ENCODE measurements around the gene SMYD2. TPM values are rescaled to one million over a fixed set of nuclear protein-coding genes. Genes with fewer than 3 reads are reported as not detected.

SMYD2 gene
- total and polyA plus RNA-seq, 8 donors, result 12.9 to 26.3 (median 16.8) TPM

GRCh38 chr1:214241060-214241459, 39.9 kb upstream of the SMYD2 start:
- no peaks in the 10 kb centered on the region for H3K4me1 ChIP-seq
- ATAC-seq, result no peak
- H3K27me3 ChIP-seq, result peaks cover 0 to 4% (median 0%) of the 10 kb centered on the region in 4 donors
- H3K9me3 ChIP-seq, result no peaks in the 10 kb centered on the region
- WGBS, 2 donors, result 71 to 80% methylated on average over 7 of the region's 7 CpGs
- no peaks in the 10 kb centered on the region for H3K36me3 ChIP-seq
- intact Hi-C loops (cut with DNase I), result no loop called here
- no peak overlapping the region for H3K4me3 ChIP-seq
- FAIRE-seq, result no peak
- TF ChIP-seq CTCF (IDR thresholded peaks at IDR 0.05), result no peak
- H3K27ac ChIP-seq, result no peak overlapping the region
- DNase-seq, result no peak

- FAIRE-seq, result no peak
- Histone ChIP-seq H3K9me3 (no peaks in the 10 kb centered on the region), H3K4me1 (no peaks in the 10 kb centered on the region), H3K4me3 (no peak overlapping the region), H3K27ac (no peak overlapping the region), H3K27me3 (peaks cover 0 to 4% (median 0%) of the 10 kb centered on the region in 4 donors), H3K36me3 (no peaks in the 10 kb centered on the region)
- DNase-seq, result no peak
- WGBS, 2 donors, result 88 to 91% methylated on average over 20 of the region's 20 CpGs
- intact Hi-C loops (cut with DNase I), result no loop called here
- no peak for ATAC-seq
- TF ChIP-seq CTCF (IDR thresholded peaks at IDR 0.05), result no peak
Observed at GRCh38 chr1:214244252-214244651, 36.7 kb upstream of the SMYD2 start.

GRCh38 chr1:214244841-214245240, 36.1 kb upstream of the SMYD2 start:
- H3K4me3 ChIP-seq, result no peak overlapping the region
- FAIRE-seq, result no peak
- H3K36me3 ChIP-seq, result no peaks in the 10 kb centered on the region
- WGBS, 2 donors, result 78 to 84% methylated on average over 2 of the region's 2 CpGs
- H3K27me3 ChIP-seq, result peaks cover 0 to 4% (median 0%) of the 10 kb centered on the region in 4 donors
- intact Hi-C loops (cut with DNase I), result no loop called here
- no peak for TF ChIP-seq CTCF (IDR thresholded peaks at IDR 0.05)
- no peak for DNase-seq
- no peak overlapping the region for H3K27ac ChIP-seq
- H3K4me1 ChIP-seq, result no peaks in the 10 kb centered on the region
- no peaks in the 10 kb centered on the region for H3K9me3 ChIP-seq
- ATAC-seq, result no peak

GRCh38 chr1:214247501-214248041, 33.4 kb upstream of the SMYD2 start:
- intact Hi-C loops (cut with DNase I), result no loop called here
- H3K4me1 ChIP-seq, result no peaks in the 10 kb centered on the region
- H3K4me3 ChIP-seq, result no peak overlapping the region
- H3K36me3 ChIP-seq, result no peaks in the 10 kb centered on the region
- FAIRE-seq (no peak), DNase-seq (no peak), ATAC-seq (no peak)
- no peak for TF ChIP-seq CTCF (IDR thresholded peaks at IDR 0.05)
- no peaks in the 10 kb centered on the region for H3K27me3 ChIP-seq
- H3K27ac ChIP-seq, result no peak overlapping the region
- WGBS, 2 donors, result 69 to 78% methylated on average over 8 of the region's 8 CpGs
- H3K9me3 ChIP-seq, result no peaks in the 10 kb centered on the region

- intact Hi-C loops (cut with DNase I), result no loop called here
- DNase-seq (no peak), FAIRE-seq (no peak), ATAC-seq (no peak)
- Histone ChIP-seq H3K4me3 (no peak overlapping the region), H3K9me3 (no peaks in the 10 kb centered on the region), H3K4me1 (no peaks in the 10 kb centered on the region), H3K27ac (no peak overlapping the region), H3K27me3 (no peaks in the 10 kb centered on the region), H3K36me3 (no peaks in the 10 kb centered on the region)
- 75 to 86% methylated on average over 7 of the region's 7 CpGs for WGBS, 2 donors
- TF ChIP-seq CTCF (IDR thresholded peaks at IDR 0.05), result no peak
Observed at GRCh38 chr1:214248311-214249085, 32.5 kb upstream of the SMYD2 start.

All from pancreas (tissue), 10 donors.